ENCODE data around the gene SPAG4. TPM values are rescaled to one million over a fixed set of nuclear protein-coding genes. Genes with fewer than 3 reads are reported as not detected.

SPAG4 gene
- total RNA-seq, 1 donor from 2014 or later: 5.0 TPM

DNA sequence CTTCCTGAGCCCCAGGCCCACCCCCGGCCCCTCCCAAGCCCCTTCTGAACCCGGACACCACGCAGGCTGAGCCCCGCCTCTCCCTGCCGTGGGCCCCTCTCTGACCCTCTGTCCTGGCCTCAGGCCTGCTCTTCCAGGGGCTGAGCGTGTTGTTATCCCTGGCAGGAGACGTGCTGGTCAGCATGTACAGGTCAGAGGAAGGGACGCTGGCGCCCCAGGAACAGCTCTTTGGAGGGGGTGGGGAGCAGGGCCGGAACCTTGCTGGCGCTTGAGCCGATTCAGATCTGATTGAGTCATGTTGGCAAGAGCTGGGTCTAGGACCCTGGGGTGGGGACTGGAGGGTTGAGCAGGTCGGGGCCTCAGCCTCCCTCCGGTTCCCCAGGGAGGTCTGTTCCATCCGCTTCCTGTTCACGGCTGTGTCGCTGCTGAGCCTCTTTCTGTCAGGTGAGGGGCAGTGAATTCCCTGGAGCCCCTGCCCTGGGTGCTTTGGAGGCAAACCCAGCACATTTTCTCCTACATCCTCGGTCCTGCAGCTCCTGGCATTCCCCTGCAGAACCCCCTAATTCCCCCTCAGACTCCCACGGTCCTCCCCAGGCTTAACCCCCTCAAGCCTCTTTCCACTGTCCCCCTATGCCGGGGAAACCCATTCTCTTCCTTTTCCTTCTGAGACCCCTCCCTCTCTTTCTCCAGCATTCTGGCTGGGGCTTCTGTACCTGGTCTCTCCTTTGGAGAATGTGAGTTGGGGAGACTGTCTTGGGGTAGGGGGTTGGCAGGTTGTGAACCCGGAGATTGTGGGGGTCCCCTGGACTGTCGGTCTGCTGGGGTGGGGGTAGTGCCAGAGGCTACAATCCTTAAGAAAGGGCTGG, 2.0 kb downstream of the SPAG4 start:
- Mint-ChIP-seq H3K4me3 (ENCODE audit: unreplicated experiment) (peak overlapping the region; percentile 97), H3K27ac (ENCODE audit: unreplicated experiment) (no peak overlapping the region), H3K4me1 (ENCODE audit: low read depth, unreplicated experiment) (peaks cover 7% of the 10 kb centered on the region), H3K27me3 (ENCODE audit: unreplicated experiment) (peaks cover 11% of the 10 kb centered on the region), H3K36me3 (ENCODE audit: unreplicated experiment) (no peaks in the 10 kb centered on the region), H3K9me3 (ENCODE audit: unreplicated experiment) (peaks cover 8% of the 10 kb centered on the region)
- peak; percentile 51 for DNase-seq
- TF ChIP-seq, protein P1, sequence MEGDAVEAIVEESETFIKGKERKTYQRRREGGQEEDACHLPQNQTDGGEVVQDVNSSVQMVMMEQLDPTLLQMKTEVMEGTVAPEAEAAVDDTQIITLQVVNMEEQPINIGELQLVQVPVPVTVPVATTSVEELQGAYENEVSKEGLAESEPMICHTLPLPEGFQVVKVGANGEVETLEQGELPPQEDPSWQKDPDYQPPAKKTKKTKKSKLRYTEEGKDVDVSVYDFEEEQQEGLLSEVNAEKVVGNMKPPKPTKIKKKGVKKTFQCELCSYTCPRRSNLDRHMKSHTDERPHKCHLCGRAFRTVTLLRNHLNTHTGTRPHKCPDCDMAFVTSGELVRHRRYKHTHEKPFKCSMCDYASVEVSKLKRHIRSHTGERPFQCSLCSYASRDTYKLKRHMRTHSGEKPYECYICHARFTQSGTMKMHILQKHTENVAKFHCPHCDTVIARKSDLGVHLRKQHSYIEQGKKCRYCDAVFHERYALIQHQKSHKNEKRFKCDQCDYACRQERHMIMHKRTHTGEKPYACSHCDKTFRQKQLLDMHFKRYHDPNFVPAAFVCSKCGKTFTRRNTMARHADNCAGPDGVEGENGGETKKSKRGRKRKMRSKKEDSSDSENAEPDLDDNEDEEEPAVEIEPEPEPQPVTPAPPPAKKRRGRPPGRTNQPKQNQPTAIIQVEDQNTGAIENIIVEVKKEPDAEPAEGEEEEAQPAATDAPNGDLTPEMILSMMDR (IDR thresholded peaks at IDR 0.05; ENCODE audit: partially characterized antibody, unreplicated experiment): no peak

DNA sequence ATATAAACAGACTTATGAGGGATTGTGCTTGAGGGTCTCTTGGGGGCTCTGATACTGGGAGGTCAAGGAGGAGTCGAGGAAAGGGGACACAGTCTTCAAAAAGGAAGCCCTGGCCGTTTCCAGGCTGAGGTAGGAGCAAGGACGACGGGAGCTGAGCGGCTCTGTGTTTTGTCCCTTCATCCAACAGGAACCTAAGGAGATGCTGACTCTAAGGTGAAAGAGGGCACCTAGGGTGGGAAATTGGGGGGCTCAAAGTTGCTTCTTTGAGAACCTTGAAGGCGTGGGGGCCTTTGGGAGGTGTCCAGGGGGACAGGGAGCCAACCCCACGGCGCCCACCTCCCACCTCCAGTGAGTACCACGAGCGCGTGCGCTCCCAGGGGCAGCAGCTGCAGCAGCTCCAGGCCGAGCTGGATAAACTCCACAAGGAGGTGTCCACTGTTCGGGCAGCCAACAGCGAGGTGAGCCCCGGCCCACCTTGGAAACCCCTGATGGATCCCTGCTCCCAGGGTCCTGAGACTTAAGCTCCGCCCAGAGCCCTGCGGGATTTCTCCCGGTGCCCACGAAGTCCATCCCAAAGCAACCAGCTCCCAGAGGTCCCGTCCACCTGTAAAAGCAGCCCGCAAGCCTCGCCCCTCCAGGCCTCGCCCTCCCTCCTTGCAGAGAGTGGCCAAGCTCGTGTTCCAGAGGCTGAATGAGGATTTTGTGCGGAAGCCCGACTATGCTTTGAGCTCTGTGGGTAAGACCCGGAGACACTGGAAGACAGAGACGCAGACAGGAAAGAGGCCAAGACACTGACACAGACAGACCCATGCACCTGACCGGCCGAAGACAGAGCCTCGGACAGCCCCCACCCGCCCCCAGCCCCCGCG, 2.9 kb downstream of the SPAG4 start:
- Mint-ChIP-seq H3K27me3 (ENCODE audit: unreplicated experiment) (peaks cover 11% of the 10 kb centered on the region), H3K4me1 (ENCODE audit: low read depth, unreplicated experiment) (peaks cover 7% of the 10 kb centered on the region), H3K36me3 (ENCODE audit: unreplicated experiment) (no peaks in the 10 kb centered on the region), H3K27ac (ENCODE audit: unreplicated experiment) (peak overlapping the region; percentile 81), H3K9me3 (ENCODE audit: unreplicated experiment) (peaks cover 8% of the 10 kb centered on the region), H3K4me3 (ENCODE audit: unreplicated experiment) (peak overlapping the region; percentile 97)
- no peak for DNase-seq
- TF ChIP-seq, protein P1 (IDR thresholded peaks at IDR 0.05; ENCODE audit: partially characterized antibody, unreplicated experiment): no peak

DNA sequence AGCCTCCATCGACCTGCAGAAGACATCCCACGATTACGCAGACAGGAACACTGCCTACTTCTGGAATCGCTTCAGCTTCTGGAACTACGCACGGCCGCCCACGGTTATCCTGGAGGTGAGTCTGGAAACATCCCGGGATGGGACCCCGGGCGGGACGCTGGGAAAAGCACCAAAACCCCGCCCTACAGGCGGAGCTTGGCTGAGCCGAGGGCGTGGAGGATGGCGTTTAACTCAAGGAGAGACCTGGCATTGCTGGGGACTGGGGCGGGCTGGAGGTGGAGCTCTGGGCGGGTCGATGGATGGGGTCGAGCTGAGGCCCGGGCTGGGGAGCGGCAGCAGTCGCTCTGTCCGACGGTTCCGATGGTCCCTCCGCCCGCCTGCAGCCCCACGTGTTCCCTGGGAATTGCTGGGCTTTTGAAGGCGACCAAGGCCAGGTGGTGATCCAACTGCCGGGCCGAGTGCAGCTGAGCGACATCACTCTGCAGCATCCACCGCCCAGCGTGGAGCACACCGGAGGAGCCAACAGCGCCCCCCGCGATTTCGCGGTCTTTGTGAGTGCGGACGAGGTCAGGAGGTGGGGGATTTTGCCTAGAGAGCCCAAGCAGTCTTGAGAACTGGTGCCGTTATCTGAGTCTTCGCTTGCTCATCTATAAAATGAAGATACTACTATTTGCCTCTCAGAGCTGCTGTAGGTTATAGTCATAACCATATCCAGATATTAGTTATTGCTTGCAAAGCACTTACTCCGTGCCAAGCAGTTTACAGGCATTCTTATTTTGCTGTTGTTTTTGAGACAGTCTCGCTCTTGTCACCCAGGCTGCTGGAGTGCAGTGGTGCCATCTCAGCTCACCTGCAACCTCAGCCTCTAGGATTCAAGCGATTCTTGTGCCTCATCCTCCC, 3.8 kb downstream of the SPAG4 start:
- TF ChIP-seq, protein P1 (IDR thresholded peaks at IDR 0.05; ENCODE audit: partially characterized antibody, unreplicated experiment): peak; percentile 73
- peaks cover 7% of the 10 kb centered on the region for H3K4me1 Mint-ChIP-seq (ENCODE audit: low read depth, unreplicated experiment)
- DNase-seq: peak; percentile 91
- H3K4me3 Mint-ChIP-seq (ENCODE audit: unreplicated experiment): peak overlapping the region; percentile 97
- peaks cover 8% of the 10 kb centered on the region for H3K9me3 Mint-ChIP-seq (ENCODE audit: unreplicated experiment)
- no peaks in the 10 kb centered on the region for H3K36me3 Mint-ChIP-seq (ENCODE audit: unreplicated experiment)
- H3K27me3 Mint-ChIP-seq (ENCODE audit: unreplicated experiment): peaks cover 11% of the 10 kb centered on the region
- peak overlapping the region; percentile 70 for H3K27ac Mint-ChIP-seq (ENCODE audit: unreplicated experiment)

DNA sequence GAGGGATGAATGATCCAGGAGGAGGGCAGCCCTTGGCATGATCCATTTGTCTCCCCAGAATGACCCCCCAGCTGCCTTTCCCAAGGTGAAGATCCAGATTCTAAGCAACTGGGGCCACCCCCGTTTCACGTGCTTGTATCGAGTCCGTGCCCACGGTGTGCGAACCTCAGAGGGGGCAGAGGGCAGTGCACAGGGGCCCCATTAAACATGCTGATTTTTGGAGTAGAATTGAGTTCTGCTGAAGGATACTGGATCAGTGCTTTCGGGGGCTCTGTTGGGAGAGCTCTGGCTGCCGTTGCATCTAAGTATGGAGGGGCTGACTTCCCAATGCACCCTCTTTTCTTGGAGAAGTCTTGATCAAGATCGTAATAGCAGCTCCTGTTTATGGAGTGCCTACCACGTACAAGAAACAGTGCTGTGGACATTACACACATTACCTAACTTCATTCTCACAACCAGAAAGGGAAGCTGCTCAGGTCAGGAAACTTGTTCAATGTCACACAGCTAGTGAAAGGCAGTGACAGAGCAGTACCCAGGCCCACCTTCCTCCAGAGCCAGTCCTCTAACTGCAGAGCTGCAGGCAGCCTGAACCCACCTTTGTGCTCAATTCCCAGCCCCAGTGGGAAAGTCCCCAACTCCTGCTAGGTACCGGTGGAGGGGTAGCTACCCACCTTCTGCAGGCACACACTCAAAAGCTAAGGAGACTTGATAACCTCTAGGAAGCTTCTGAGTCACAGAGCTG, 5.4 kb downstream of the SPAG4 start:
- Mint-ChIP-seq H3K4me1 (ENCODE audit: low read depth, unreplicated experiment) (peaks cover 7% of the 10 kb centered on the region), H3K27me3 (ENCODE audit: unreplicated experiment) (peaks cover 7% of the 10 kb centered on the region), H3K27ac (ENCODE audit: unreplicated experiment) (no peak overlapping the region), H3K4me3 (ENCODE audit: unreplicated experiment) (no peak overlapping the region), H3K36me3 (ENCODE audit: unreplicated experiment) (no peaks in the 10 kb centered on the region), H3K9me3 (ENCODE audit: unreplicated experiment) (peaks cover 8% of the 10 kb centered on the region)
- TF ChIP-seq, protein P1 (IDR thresholded peaks at IDR 0.05; ENCODE audit: partially characterized antibody, unreplicated experiment): no peak
- no peak for DNase-seq

All from glutamatergic neuron (in vitro differentiated cells).